Urinary bladder (tissue), 4 donors: ENCODE measurements around the gene ACRBP. TPM values are rescaled to one million over a fixed set of nuclear protein-coding genes. Genes with fewer than 3 reads are reported as not detected.

Experiments used
- DNase-seq: peaks from one replicate; pipeline ENCODE4 v3.0.0-alpha.2; 2015; ENCODE audit errors: extremely low spot score
- H3K27ac ChIP-seq: one replicate; pipeline ENCODE4 v1.5.1; 2013; ENCODE audit warnings: low read depth, mild to moderate bottlenecking, moderate library complexity
- H3K36me3 ChIP-seq: one replicate; pipeline ENCODE4 v1.6.1; 2013; ENCODE audit warnings: mild to moderate bottlenecking, moderate library complexity; ENCODE audit not compliant: insufficient read depth
- H3K4me1 ChIP-seq: one replicate; pipeline ENCODE4 v1.6.1; 2013; ENCODE audit warnings: mild to moderate bottlenecking, moderate library complexity; ENCODE audit not compliant: insufficient read depth
- H3K4me3 ChIP-seq: one replicate; pipeline ENCODE4 v1.5.1; 2013; ENCODE audit warnings: low read depth, low read length
- WGBS: extraction: QIAGEN DNeasy Blood & Tissue Kit; methylation state at CpG from one replicate; pipeline ENCODE4 v1.1.7; 2013; 5-methylcytosine and 5-hydroxymethylcytosine counted together
- polyA plus RNA-seq: library from polyadenylated mRNA; stranded (reverse); fragments of 200-250 nt; gene quantifications from one replicate; pipeline ENCODE4 v1.2.3, GENCODE V29; 2013
- total RNA-seq: library from RNA; depleted of rRNA; stranded (reverse); fragments of >200 nt; gene quantifications from one replicate; pipeline ENCODE4 v1.2.3, GENCODE V29; 2014
- donor health status: healthy with polysubstance abuse.
- donor health status: healthy.

Gene ACRBP
- total and polyA plus RNA-seq, 2 donors: 1.0 to 1.1 TPM

DNA sequence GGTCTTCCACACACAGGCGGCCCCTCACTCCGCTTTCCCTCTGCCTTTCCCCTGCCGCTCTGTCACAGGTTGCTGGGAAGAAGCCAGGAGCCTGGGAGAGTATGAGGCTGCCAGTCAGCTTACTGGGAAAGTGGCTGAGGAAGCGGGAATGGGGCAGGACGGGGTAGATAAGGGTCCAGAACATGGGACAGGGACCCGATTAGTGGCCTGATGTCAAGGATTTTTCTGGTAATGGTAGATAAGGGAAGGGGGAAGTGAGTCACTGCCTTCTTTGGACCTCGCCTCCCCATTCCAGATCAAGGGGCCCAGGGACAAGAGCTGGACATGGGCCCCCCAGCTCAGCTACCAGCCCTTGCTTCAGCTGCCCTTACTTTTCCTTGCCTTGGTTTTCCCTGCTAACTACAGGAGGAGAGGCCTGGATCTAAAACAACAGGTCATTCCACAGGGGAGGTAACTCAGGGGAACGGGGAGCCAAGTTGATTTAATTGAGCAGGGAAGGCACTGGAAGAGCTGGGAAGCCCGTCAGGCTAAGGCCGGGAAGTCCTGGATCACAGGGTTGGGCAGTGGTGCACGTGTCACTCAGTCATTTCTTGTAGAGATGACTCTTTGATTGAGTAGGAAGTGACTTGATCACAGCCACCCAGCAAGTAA lies 8.0 kb downstream of the ACRBP start:
- no peaks in the 10 kb centered on the region for H3K36me3 ChIP-seq
- WGBS: 77% methylated on average over 11 of the region's 11 CpGs
- no peaks in the 10 kb centered on the region for H3K4me1 ChIP-seq
- DNase-seq: no peak
- no peak overlapping the region for H3K4me3 ChIP-seq
- H3K27ac ChIP-seq: no peak overlapping the region

DNA sequence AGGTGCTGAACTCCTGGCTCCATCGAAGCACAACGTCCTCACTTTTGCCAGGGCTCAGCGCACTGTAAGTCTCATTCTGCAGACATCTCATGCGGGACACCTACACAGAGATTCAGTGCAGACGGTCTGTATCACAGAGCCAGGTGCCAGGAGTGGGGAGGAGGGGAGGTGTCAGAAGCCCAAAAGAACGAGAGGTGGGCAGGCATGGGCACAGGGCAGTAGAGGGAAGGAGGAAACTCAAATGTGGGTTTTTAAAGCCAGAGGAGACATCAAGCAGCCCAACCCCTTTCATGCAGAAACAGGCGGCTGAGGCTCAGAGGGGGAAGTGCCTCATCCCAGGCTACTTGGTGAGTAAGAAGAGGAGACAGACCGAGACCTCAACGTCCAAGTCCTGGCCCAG lies 8.9 kb downstream of the ACRBP start:
- Histone ChIP-seq H3K36me3 (no peaks in the 10 kb centered on the region), H3K4me1 (no peaks in the 10 kb centered on the region), H3K4me3 (no peak overlapping the region), H3K27ac (no peak overlapping the region)
- 78% methylated on average over 9 of the region's 9 CpGs for WGBS
- DNase-seq: no peak

DNA sequence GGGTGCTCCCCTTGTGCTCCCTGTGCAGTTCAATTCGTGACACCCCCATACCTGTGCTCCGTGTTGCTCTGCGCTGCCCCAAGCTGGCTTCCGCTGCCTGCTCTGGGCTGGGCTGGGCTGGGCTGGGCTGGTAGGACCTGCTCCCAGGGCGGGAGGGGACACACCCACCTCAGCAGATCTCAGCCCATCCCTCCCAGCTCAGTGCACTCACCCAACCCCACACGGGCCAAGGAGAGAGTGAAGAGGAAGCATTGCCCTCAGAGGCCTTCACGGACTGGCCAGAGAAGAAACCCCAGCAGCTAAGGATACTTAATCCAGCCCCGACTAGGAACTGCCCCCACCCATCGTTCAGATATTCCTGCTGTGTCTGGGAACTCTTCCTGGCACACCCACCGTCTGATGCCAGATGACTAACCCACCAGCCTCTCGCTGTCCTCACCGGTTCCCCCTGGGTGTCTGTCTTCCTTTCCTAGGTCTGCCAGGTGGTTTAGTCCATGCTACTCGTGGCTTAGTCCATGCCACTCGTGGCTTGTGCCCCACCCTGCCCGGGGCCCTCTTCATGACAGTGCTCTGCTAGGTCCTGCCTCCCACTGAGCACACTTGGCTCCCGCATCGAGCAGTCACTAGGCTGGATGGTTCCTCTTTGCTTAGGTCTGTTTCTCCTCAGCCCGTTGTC lies 11.2 kb downstream of the ACRBP start, which contains the start of gene LPAR5:
LPAR5 (minus strand) TSS at position 104 of the 676 bp plus-strand sequence. CDS start 14,711 bp downstream, outside the sequence.
- WGBS: 49% methylated on average over 18 of the region's 18 CpGs
- H3K4me1 ChIP-seq: no peaks in the 10 kb centered on the region
- no peak for DNase-seq
- H3K36me3 ChIP-seq: no peaks in the 10 kb centered on the region
- H3K27ac ChIP-seq: peak within 1 kb of the TSS; percentile 41
- H3K4me3 ChIP-seq: no peak within 1 kb of the TSS

DNA sequence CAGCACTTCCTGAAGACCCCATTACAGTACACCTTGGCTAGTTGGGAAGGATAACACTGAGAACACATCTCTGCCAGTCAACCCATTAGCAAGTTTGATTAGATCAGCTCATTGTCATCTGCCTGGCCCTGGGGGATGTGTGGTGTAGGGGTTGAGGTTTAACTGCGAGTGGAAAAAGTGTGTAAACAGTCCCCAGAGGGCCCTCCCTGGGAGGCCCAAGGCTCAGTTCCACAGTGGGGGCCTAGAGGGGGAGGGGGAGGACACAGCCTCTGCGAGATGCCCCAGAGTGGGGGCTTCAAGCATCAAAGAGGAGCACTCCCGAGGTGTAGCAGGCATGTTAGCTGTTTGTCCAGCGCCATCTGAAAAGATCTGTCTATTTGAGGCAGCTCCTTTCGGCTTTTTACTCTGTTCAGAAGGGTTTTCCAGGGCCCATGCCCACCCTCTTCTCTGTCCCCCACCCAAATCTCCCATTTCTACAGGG lies 11.8 kb downstream of the ACRBP start:
- Histone ChIP-seq H3K4me3 (no peak overlapping the region), H3K4me1 (no peaks in the 10 kb centered on the region), H3K27ac (peak overlapping the region; percentile 28), H3K36me3 (no peaks in the 10 kb centered on the region)
- WGBS: 60% methylated on average over 5 of the region's 5 CpGs
- no peak for DNase-seq

- Histone ChIP-seq H3K27ac (no peak overlapping the region), H3K4me1 (no peaks in the 10 kb centered on the region), H3K36me3 (no peaks in the 10 kb centered on the region), H3K4me3 (no peak overlapping the region)
- no peak for DNase-seq
- WGBS: 51% methylated on average over 21 of the region's 21 CpGs
Measured at GRCh38 chr12:6632026-6632983, 14.9 kb downstream of the ACRBP start.

GRCh38 chr12:6631549-6631961 lies 15.7 kb downstream of the ACRBP start:
- H3K27ac ChIP-seq: no peak overlapping the region
- WGBS: 73% methylated on average over 3 of the region's 3 CpGs

GRCh38 chr12:6630736-6631135 lies 16.5 kb downstream of the ACRBP start:
- no peak for DNase-seq
- Histone ChIP-seq H3K27ac (no peak overlapping the region), H3K36me3 (no peaks in the 10 kb centered on the region), H3K4me1 (no peaks in the 10 kb centered on the region), H3K4me3 (no peak overlapping the region)
- 50% methylated on average over 5 of the region's 5 CpGs for WGBS

More at GRCh38 chr12:6631549-6631961, 15.7 kb downstream of the ACRBP start:
- no peak for DNase-seq
- Histone ChIP-seq H3K36me3 (no peaks in the 10 kb centered on the region), H3K4me1 (no peaks in the 10 kb centered on the region), H3K4me3 (no peak overlapping the region)

DNA sequence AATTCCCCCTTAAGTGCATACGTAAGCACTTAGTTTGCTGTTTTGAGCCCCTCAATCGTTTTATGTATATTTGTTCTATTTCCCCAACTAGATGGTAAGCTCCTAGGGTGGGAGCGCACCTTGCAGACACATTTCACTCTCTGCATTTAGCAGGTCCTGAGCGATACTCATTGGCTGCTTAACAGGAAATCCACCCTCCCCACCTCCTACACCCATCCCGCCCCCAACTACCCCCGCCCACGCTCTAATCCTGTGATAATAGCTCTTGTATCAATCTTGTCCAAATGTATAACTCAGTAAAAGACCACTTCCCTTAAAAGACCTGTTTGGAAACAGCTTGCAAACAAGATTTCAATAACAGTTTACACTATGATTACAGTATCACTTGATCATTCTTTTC lies 19.6 kb downstream of the ACRBP start:
- no peak for DNase-seq
- Histone ChIP-seq H3K4me1 (no peaks in the 10 kb centered on the region), H3K27ac (no peak overlapping the region), H3K36me3 (no peaks in the 10 kb centered on the region), H3K4me3 (no peak overlapping the region)
- WGBS: 44% methylated on average over 7 of the region's 7 CpGs

GRCh38 chr12:6626654-6627283 lies 20.5 kb downstream of the ACRBP start:
- Histone ChIP-seq H3K4me1 (no peaks in the 10 kb centered on the region), H3K36me3 (no peaks in the 10 kb centered on the region), H3K4me3 (no peak overlapping the region), H3K27ac (no peak overlapping the region)
- DNase-seq: no peak
- WGBS: 81% methylated on average over 8 of the region's 8 CpGs

DNA sequence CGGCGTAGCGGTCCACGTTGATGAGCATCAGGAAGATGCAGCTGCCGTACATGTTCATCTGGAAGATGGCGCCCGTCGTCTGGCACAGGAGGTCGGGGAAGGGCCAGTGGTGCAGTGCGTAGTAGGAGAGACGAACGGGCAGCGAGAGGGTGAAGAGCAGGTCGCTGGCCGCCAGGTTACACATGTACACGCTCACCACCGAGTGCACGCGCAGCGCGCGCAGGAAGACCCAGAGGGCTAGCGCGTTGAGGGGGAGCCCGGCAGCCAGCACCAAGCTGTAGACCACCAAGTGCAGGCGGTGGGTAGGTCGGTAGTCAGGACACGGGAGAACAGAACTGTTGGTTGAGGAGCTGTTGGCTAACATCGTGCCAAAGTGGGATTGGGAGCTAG lies 26.4 kb downstream of the ACRBP start:
- H3K4me1 ChIP-seq: no peaks in the 10 kb centered on the region
- 83% methylated on average over 29 of the region's 29 CpGs for WGBS
- no peak for DNase-seq
- H3K36me3 ChIP-seq: no peaks in the 10 kb centered on the region
- H3K27ac ChIP-seq: no peak overlapping the region
- H3K4me3 ChIP-seq: peak overlapping the region; percentile 9

GRCh38 chr12:6620137-6620884 lies 26.9 kb downstream of the ACRBP start:
- H3K4me3 ChIP-seq: peak overlapping the region; percentile 9
- H3K27ac ChIP-seq: no peak overlapping the region
- no peaks in the 10 kb centered on the region for H3K4me1 ChIP-seq
- no peaks in the 10 kb centered on the region for H3K36me3 ChIP-seq
- DNase-seq: no peak
- 27% methylated on average over 88 of the region's 88 CpGs for WGBS

DNA sequence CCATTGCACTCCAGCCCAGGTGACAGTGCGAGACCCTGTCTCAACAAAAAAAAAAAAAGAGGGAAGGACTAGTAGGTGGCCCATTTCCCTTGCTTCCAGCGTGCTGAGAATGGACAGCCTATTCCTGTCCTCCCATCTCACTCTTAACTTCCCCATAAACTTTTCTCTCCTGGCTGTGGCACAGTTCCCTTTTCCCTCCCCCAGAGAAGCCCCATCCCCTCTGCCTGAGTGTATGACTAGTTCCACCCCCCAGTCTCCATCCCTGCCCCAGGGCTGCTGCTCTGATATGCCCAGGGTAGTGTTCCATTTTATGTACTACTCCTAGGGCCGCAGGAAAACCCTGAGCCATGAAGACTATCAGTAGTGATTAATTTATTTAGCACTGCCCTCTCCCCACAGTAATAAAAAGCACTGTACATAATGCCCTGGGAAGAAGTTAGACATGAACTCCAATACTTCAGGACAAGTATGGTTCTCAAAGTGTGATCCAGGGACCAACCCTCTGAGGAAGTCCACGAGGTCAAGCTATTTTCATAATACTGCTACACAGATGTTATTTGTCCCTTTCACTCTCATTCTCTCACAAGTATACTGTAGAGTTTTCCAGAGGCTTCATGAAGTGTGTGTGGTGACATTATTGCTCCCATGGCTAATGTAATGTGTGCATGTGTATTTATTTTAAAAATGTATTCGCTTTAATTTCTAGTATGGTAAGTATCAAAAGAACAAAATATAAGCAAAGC lies 28.6 kb downstream of the ACRBP start:
- H3K4me3 ChIP-seq: no peak overlapping the region
- WGBS: 64% methylated on average over 5 of the region's 5 CpGs
- H3K36me3 ChIP-seq: no peaks in the 10 kb centered on the region
- no peaks in the 10 kb centered on the region for H3K4me1 ChIP-seq
- DNase-seq: no peak
- H3K27ac ChIP-seq: no peak overlapping the region
